Ectodermal cell (in vitro differentiated cells): ENCODE results near the gene UMAD1.
"Not testable (repeated sequence)": the region's sequence is repeated elsewhere in the genome, so short reads cannot be mapped to it uniquely, and the experiment has no call there.

ENCODE experiments used
- H3K27ac ChIP-seq: 2 replicates; pipeline ENCODE4 v1.7.0; 2013; ENCODE audit warnings: mild to moderate bottlenecking, low read depth, low read length; ENCODE audit not compliant: insufficient read depth, poor library complexity, severe bottlenecking
- H3K27me3 ChIP-seq: 2 replicates; pipeline ENCODE4 v1.7.0; 2013; ENCODE audit warnings: mild to moderate bottlenecking, low read length; ENCODE audit not compliant: insufficient read depth, control insufficient read depth, poor library complexity, severe bottlenecking
- H3K36me3 ChIP-seq: one replicate; pipeline ENCODE4 v1.7.0; 2013; ENCODE audit warnings: low read length; ENCODE audit not compliant: control insufficient read depth, insufficient read depth
- H3K4me1 ChIP-seq: one replicate; pipeline ENCODE4 v1.7.0; 2013; ENCODE audit warnings: low read length; ENCODE audit not compliant: control insufficient read depth, insufficient read depth
- H3K4me3 ChIP-seq: 2 replicates; pipeline ENCODE4 v1.7.0; 2013; ENCODE audit warnings: low read depth, low read length, control low read depth; ENCODE audit not compliant: insufficient read depth
- H3K9me3 ChIP-seq: 2 replicates; pipeline ENCODE4 v1.7.0; 2013; ENCODE audit warnings: mild to moderate bottlenecking, low read length, moderate library complexity; ENCODE audit not compliant: control insufficient read depth
- WGBS, 2 experiments: methylation state at CpG; one replicate each; pipeline ENCODE4 v1.1.7; 2013; ENCODE audit warnings: missing lambda C conversion rate in 2 of 2; 5-methylcytosine and 5-hydroxymethylcytosine counted together

UMAD1 gene

GRCh38 chr7:7819442-7820247 is 179.1 kb downstream of the UMAD1 start:
- Histone ChIP-seq H3K27ac (no peak overlapping the region), H3K27me3 (no peaks in the 10 kb centered on the region), H3K4me3 (no peak overlapping the region), H3K9me3 (no peaks in the 10 kb centered on the region), H3K4me1 (peaks cover 9% of the 10 kb centered on the region), H3K36me3 (no peaks in the 10 kb centered on the region)
- WGBS, 2 experiments: 74 to 78% methylated on average over 5 to 6 of the region's 6 CpGs

GRCh38 chr7:7820409-7820808 is 179.9 kb downstream of the UMAD1 start:
- no peaks in the 10 kb centered on the region for H3K27me3 ChIP-seq
- H3K27ac ChIP-seq: no peak overlapping the region
- WGBS, 2 experiments: 63 to 76% methylated on average over 1 of the region's 1 CpG
- no peaks in the 10 kb centered on the region for H3K36me3 ChIP-seq
- no peak overlapping the region for H3K4me3 ChIP-seq
- H3K4me1 ChIP-seq: peaks cover 9% of the 10 kb centered on the region
- H3K9me3 ChIP-seq: no peaks in the 10 kb centered on the region

- no peaks in the 10 kb centered on the region for H3K27me3 ChIP-seq
- no peaks in the 10 kb centered on the region for H3K9me3 ChIP-seq
- peaks cover 9% of the 10 kb centered on the region for H3K4me1 ChIP-seq
- H3K4me3 ChIP-seq: no peak overlapping the region
- H3K27ac ChIP-seq: no peak overlapping the region
- no peaks in the 10 kb centered on the region for H3K36me3 ChIP-seq
- WGBS, 2 experiments: 32 to 36% methylated on average over 2 to 3 of the region's 3 CpGs
Measured at GRCh38 chr7:7820939-7821338, 180.4 kb downstream of the UMAD1 start.

DNA sequence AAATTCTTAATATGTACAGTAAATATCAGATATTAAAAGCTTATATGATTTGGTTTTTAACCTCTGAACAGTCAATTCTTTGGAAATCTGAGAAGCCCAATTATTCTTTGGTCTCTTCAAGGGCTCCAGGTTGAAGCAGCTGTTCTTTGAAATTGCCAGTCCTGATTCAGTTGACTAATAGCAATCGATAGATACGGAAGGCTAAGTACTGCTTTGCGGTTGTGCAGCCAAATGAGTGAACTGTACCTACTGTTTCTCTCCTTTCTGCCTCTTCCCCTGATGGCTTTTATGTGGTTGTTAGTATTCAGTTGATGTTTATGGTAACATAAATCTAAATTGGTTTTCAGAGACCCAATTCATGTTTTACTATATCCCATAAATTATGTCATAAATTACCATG is 181.0 kb downstream of the UMAD1 start:
- 74 to 77% methylated on average over 3 of the region's 3 CpGs for WGBS, 2 experiments
- Histone ChIP-seq H3K4me1 (peaks cover 9% of the 10 kb centered on the region), H3K9me3 (no peaks in the 10 kb centered on the region), H3K4me3 (no peak overlapping the region), H3K27me3 (no peaks in the 10 kb centered on the region), H3K36me3 (no peaks in the 10 kb centered on the region), H3K27ac (no peak overlapping the region)

DNA sequence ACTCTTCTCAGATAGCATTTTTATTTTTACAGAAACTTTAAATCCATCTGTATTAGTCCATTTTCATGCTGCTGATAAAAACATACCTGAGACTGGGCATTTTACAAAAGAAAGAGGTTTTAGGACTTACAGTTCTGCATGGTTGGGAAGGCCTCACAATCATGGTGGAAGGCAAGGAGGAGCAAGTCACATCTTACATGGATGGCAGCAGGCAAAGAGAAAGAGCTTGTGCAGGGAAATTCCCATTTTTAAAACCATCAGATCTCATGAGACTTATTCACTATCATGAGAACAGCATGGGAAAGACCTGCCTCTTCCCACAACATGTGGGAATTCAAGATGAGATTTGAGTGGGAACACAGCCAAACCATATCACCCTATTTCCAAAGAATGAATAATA is 184.7 kb downstream of the UMAD1 start:
- H3K27me3 ChIP-seq, H3K36me3 ChIP-seq, H3K4me3 ChIP-seq, H3K4me1 ChIP-seq, H3K27ac ChIP-seq, H3K9me3 ChIP-seq: not testable (repeated sequence)

DNA sequence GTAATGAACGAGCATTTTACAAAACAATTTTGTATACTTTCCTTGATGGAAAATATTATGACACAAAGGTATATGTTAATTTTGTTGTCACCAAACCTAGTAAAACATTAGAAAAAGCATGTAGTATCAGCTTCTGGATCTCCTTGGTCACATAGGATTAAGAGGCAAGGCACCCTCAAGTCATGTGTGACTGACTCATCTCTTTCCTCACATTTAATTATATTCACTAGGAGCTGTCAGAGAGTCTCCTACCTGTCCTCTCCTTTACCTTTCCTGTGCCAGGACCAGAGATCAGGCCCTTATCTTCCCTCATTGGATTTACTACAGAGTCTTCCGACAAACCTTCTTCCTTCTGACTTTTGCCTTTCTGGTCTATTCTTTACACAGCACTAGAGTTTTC is 189.1 kb downstream of the UMAD1 start:
- H3K4me3 ChIP-seq: no peak overlapping the region
- H3K27ac ChIP-seq: no peak overlapping the region
- no peaks in the 10 kb centered on the region for H3K4me1 ChIP-seq
- 100% methylated on average over 1 of the region's 2 CpGs for WGBS, 2 experiments
- no peaks in the 10 kb centered on the region for H3K36me3 ChIP-seq
- no peaks in the 10 kb centered on the region for H3K9me3 ChIP-seq
- H3K27me3 ChIP-seq: no peaks in the 10 kb centered on the region

GRCh38 chr7:7830122-7830878 is 189.7 kb downstream of the UMAD1 start:
- 92 to 93% methylated on average over 5 of the region's 7 CpGs for WGBS, 2 experiments
- Histone ChIP-seq H3K27me3 (no peaks in the 10 kb centered on the region), H3K4me3 (no peak overlapping the region), H3K4me1 (no peaks in the 10 kb centered on the region), H3K9me3 (no peaks in the 10 kb centered on the region), H3K36me3 (no peaks in the 10 kb centered on the region), H3K27ac (no peak overlapping the region)

DNA sequence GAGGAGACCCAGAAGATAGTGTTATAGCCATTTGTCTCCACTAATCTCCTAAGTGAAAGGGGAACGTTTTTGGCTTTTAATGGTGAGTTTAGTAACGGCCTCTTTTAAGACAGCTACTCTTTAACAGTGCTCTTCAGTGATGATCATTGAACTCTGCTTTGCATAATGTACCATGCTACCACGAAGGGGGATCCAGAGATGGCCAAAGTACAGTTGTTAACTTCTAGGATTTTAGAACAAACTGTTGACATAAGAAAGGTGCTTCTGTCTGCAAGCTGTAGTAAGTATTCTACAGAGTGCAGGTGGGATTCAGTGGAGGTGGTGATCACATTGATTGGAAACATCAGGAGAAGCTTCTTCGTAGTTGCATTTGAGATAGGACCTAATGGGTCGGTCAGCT is 192.0 kb downstream of the UMAD1 start:
- H3K36me3 ChIP-seq: no peaks in the 10 kb centered on the region
- H3K4me3 ChIP-seq: no peak overlapping the region
- no peaks in the 10 kb centered on the region for H3K9me3 ChIP-seq
- no peak overlapping the region for H3K27ac ChIP-seq
- H3K4me1 ChIP-seq: no peaks in the 10 kb centered on the region
- WGBS, 2 experiments: 93% methylated on average over 5 of the region's 5 CpGs
- no peaks in the 10 kb centered on the region for H3K27me3 ChIP-seq

- WGBS, 2 experiments: 25% methylated on average over 2 to 4 of the region's 4 CpGs
- no peaks in the 10 kb centered on the region for H3K4me1 ChIP-seq
- no peak overlapping the region for H3K4me3 ChIP-seq
- no peaks in the 10 kb centered on the region for H3K36me3 ChIP-seq
- H3K9me3 ChIP-seq: no peaks in the 10 kb centered on the region
- H3K27me3 ChIP-seq: no peaks in the 10 kb centered on the region
- no peak overlapping the region for H3K27ac ChIP-seq
Measured at GRCh38 chr7:7834761-7835160, 194.2 kb downstream of the UMAD1 start.

GRCh38 chr7:7841027-7841426 is 200.5 kb downstream of the UMAD1 start:
- Histone ChIP-seq H3K27me3 (no peaks in the 10 kb centered on the region), H3K4me3 (no peak overlapping the region), H3K9me3 (no peaks in the 10 kb centered on the region), H3K4me1 (no peaks in the 10 kb centered on the region), H3K36me3 (no peaks in the 10 kb centered on the region), H3K27ac (no peak overlapping the region)
- 90 to 93% methylated on average over 6 to 7 of the region's 7 CpGs for WGBS, 2 experiments
